ENCODE measurements around the gene RETREG3. TPM values are rescaled to one million over a fixed set of nuclear protein-coding genes. Genes with fewer than 3 reads are reported as not detected.
"Not testable (repeated sequence)": the region's sequence is repeated elsewhere in the genome, so short reads cannot be mapped to it uniquely, and the experiment has no call there.

RETREG3 gene
- total and polyA plus RNA-seq, 9 of the 15 experiments (the other 6 are each of a cell fraction or from before 2014, with no cell fraction given), result 4.1 to 39.0 (median 16.9) TPM

DNA sequence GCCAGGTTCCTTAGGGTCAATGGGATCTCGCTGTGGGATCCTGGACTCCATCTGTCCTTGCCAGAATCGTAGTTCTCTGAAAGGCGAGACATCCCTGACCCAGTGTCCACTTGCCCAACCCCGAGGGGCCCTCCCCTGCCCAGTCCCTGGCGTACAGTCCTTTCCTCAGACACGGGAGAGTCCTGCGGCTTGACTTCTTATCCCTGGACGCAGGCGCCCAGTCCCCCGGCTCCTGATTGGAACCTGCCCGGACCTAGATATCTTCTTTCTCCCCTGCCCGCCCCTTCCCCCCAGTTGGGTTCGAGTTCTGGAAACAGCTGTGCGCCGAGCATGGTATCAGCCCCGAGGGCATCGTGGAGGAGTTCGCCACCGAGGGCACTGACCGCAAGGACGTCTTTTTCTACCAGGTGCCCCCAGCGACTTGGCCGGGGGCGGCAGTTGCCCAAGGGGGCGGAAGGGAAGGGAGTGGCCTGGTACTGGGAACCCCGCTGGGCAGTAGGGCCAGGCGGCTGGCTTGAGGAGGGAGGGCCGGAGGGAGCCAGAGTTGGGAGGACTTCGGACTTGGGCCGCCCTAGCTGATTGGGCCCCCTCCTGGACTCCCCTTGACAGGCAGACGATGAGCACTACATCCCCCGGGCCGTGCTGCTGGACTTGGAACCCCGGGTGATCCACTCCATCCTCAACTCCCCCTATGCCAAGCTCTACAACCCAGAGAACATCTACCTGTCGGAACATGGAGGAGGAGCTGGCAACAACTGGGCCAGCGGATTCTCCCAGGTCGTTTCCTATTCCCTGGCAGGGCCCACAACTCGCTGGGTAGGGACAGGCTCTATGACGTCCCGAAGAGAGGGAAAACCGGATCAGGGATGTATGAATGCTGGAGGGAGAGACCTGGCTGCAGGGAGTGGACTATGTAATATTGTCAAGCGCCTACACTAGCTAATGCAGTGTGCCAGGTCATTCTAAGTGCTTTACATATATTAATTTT is 934 bp upstream of the RETREG3 start:
- FAIRE-seq (peak; percentile 78), DNase-seq (ENCODE audit: extremely low read depth in 1 of 4, low spot score in 3 of 4) (peak; percentile 55 to 62 (median 60)), ATAC-seq (peak; percentile 33)
- Histone ChIP-seq H3K4me3 (peak overlapping the region; percentile 95), H3K4me1 (replicated peaks in 1 of 2; ENCODE audit: control insufficient read depth in 2 of 2, insufficient read depth in 2 of 2, low read length in 2 of 2) (peaks cover 16 to 21% of the 10 kb centered on the region in 2 experiments; a peak in 4 of 5 replicates), H3K9ac (ENCODE audit: insufficient read depth in 1 of 2, low read depth in 2 of 2, low read length in 2 of 2) (peak overlapping the region; percentile 89 to 92), H3K27ac (ENCODE audit: extremely low read depth, low read depth, low read length) (peak overlapping the region; percentile 82), H3K4me2 (ENCODE audit: insufficient read depth, low read length) (peak overlapping the region; percentile 92), H3K79me2 (ENCODE audit: control insufficient read depth, insufficient read depth, low read length) (peaks cover 50% of the 10 kb centered on the region), H2AFZ (ENCODE audit: low read depth, low read length) (peak overlapping the region; percentile 84), H3K36me3 (ENCODE audit: control insufficient read depth, insufficient read depth, low read length) (peaks cover 44% of the 10 kb centered on the region)
- in situ Hi-C loops (cut with MboI); H3K9me3 ChIP-seq (replicated peaks; ENCODE audit: control insufficient read depth, insufficient read depth, low read depth, low read length); H3K27me3 ChIP-seq (ENCODE audit: control insufficient read depth in 2 of 2, insufficient read depth in 2 of 2, low read length in 2 of 2); CTCF ChIA-PET (ENCODE audit: low intra/inter-chr PET ratio); H3K9me1 ChIP-seq (ENCODE audit: control insufficient read depth, insufficient read depth, low read length); H4K20me1 ChIP-seq (replicated peaks; ENCODE audit: control insufficient read depth, insufficient read depth, low read length); TF ChIP-seq ATF1 (CRISPR knock-in tag; IDR thresholded peaks at IDR 0.05); CREB1 (IDR thresholded peaks at IDR 0.05): not testable (repeated sequence)
- TSS peak; percentile 70 for BruUV-seq (replicated peaks)
- intact Hi-C loops (cut with micrococcal nuclease), result loop anchor here (5.0 kb wide), 1 partner anchor 67 kb away; the partner anchor contains the start of gene PLEKHH3
- POLR2A ChIA-PET, result interaction anchor here (0.6 to 2.8 kb wide), 13 partner anchors 9 to 827 kb away, joined by 3 to 31 read pairs (median 4); no protein-coding TSS in a partner anchor
- 21% methylated on average over 24 of the region's 42 CpGs for WGBS (ENCODE audit: insufficient coverage, low coverage, missing lambda C conversion rate)
- TF ChIP-seq ATF1 (tag; IDR thresholded peaks at IDR 0.05), result 0 out of 2 replicates have a peak, but pooled peaks have one; percentile 9
- TF ChIP-seq HDAC1 (IDR thresholded peaks at IDR 0.05), result peak in 1 of 2 experiments; percentile 67; a peak in 1 of 4 replicates
- TF ChIP-seq SAP30 (IDR thresholded peaks at IDR 0.05; ENCODE audit: borderline replicate concordance, insufficient read depth, low read depth, low read length, poor library complexity, severe bottlenecking), result peak; percentile 36
- peak; percentile 17 for TF ChIP-seq DACH1 (IDR thresholded peaks at IDR 0.05; ENCODE audit: partially characterized antibody)
- TF ChIP-seq, protein P1, sequence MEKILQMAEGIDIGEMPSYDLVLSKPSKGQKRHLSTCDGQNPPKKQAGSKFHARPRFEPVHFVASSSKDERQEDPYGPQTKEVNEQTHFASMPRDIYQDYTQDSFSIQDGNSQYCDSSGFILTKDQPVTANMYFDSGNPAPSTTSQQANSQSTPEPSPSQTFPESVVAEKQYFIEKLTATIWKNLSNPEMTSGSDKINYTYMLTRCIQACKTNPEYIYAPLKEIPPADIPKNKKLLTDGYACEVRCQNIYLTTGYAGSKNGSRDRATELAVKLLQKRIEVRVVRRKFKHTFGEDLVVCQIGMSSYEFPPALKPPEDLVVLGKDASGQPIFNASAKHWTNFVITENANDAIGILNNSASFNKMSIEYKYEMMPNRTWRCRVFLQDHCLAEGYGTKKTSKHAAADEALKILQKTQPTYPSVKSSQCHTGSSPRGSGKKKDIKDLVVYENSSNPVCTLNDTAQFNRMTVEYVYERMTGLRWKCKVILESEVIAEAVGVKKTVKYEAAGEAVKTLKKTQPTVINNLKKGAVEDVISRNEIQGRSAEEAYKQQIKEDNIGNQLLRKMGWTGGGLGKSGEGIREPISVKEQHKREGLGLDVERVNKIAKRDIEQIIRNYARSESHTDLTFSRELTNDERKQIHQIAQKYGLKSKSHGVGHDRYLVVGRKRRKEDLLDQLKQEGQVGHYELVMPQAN (IDR thresholded peaks at IDR 0.05; ENCODE audit: borderline replicate concordance), result 0 out of 2 replicates have a peak, but pooled peaks have one; percentile 41
- peak; percentile 33 for TF ChIP-seq POU5F1 (IDR thresholded peaks at IDR 0.05; ENCODE audit: borderline replicate concordance, low read depth, low read length, partially characterized antibody)
- TF ChIP-seq SMARCE1 (IDR thresholded peaks at IDR 0.05), result peak; percentile 60; the same call in 1 of the 2 replicates
- TF ChIP-seq XRCC5 (IDR thresholded peaks at IDR 0.05; ENCODE audit: low read depth, low read length), result 0 out of 2 replicates have a peak, but pooled peaks have one; percentile 14
- peak; percentile 61 for TF ChIP-seq CBFA2T2 (conservative IDR thresholded peaks at IDR 0.05)
- peak; percentile 45; the same call in 1 of the 2 replicates for TF ChIP-seq EGR1 (conservative IDR thresholded peaks at IDR 0.05)
- TF ChIP-seq DPF2 (IDR thresholded peaks at IDR 0.05), result peak; percentile 51; the same call in 1 of the 2 replicates
- 0 out of 2 replicates have a peak, but pooled peaks have one; percentile 16 for TF ChIP-seq CREB1 (CRISPR knock-in tag; IDR thresholded peaks at IDR 0.05)
- TF ChIP-seq NCOR1 (IDR thresholded peaks at IDR 0.05), result peak; percentile 16; the same call in 1 of the 2 replicates
- TF ChIP-seq CBFA2T3 (IDR thresholded peaks at IDR 0.05), result peak; percentile 73
- TF ChIP-seq TAF1 (IDR thresholded peaks at IDR 0.05; ENCODE audit: control insufficient read depth, extremely low read depth, insufficient read depth, low read length, severe bottlenecking), result peak; percentile 11
- TF ChIP-seq ARID1B (IDR thresholded peaks at IDR 0.05), result peak; percentile 59
- 0 out of 2 replicates have a peak, but pooled peaks have one; percentile 26 for TF ChIP-seq HDAC2 (IDR thresholded peaks at IDR 0.05)
- TF ChIP-seq NFIC (IDR thresholded peaks at IDR 0.05), result peak; percentile 46; the same call in 1 of the 2 replicates
